ENCODE results near the gene CEP78.

CEP78 gene

DNA sequence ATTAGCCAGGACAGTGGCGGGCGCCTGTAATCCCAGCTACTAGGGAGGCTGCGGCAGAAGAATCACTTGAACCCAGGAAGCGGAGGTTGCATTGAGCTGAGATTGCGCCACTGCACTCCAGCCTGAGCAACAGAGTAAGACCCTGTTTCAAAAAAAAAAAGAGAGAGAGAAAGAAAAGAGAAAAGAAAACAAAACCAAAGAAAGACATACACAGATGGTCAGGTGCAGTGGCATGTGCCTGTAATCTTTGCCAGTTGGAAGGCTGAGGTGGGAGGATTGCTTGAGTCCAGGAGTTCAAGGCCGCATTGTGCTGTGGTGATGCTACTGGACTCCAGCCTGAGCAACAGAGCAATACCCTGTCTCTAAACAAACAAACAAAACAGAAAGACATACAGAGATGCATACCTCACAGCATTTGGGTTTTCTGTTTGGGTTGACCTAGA is 51.1 kb downstream of the CEP78 start:
- DNase-seq (ENCODE audit: low spot score), result no peak

GRCh38 chr9:78288214-78288892 is 52.5 kb downstream of the CEP78 start:
- no peak for DNase-seq (ENCODE audit: low spot score)

GRCh38 chr9:78289474-78289873 is 53.6 kb downstream of the CEP78 start:
- DNase-seq (ENCODE audit: low spot score), result no peak

GRCh38 chr9:78291240-78291925 is 55.5 kb downstream of the CEP78 start:
- DNase-seq (ENCODE audit: low spot score), result no peak

GRCh38 chr9:78292026-78292425 is 56.2 kb downstream of the CEP78 start:
- DNase-seq (ENCODE audit: low spot score), result no peak

GRCh38 chr9:78292716-78293497 is 57.0 kb downstream of the CEP78 start:
- DNase-seq (ENCODE audit: low spot score), result no peak

- no peak for DNase-seq (ENCODE audit: low spot score)
These were observed 58.7 kb downstream of the CEP78 start for GRCh38 chr9:78294290-78295176.

DNA sequence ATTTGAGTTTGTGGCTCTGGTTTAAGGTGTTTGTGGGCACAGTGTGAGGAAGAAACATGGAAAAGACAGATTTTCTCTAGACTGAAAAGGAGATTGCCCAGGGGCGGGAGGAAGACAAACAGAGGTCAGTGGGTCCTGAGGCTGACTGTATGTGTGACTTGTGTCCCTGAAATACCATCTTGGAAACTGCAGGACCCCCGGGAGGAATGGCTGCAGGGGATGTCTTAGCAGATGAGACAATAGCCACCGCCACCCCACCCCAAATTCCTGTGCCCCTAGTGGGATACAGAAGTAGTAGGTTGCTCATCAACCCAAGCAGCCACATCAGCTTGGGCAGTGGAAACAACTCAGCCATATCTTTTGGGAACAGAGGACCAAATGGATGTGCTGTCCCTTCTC is 59.3 kb downstream of the CEP78 start:
- no peak for DNase-seq (ENCODE audit: low spot score)

DNA sequence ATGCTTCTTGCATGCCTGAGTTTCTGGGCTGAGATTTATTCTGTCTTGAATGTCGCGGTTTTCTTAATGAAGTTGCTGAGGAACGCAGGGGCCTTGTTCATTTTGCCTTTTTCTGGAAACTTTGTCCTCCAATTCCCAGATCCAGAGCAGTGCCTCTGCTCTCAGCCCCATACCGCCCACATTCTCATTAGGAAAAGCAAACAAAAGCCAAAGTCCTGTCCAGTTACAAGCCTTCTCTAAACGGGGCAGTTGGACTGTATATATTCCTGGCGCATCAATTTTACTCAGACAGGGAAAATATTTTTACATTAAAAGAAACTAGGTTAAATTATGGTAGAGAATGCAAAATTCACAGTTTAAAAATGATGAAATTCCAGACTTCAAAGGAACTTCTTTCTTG is 59.9 kb downstream of the CEP78 start:
- no peak for DNase-seq (ENCODE audit: low spot score)

GRCh38 chr9:78296201-78296892 is 60.5 kb downstream of the CEP78 start:
- DNase-seq (ENCODE audit: low spot score), result peak; percentile 58

GRCh38 chr9:78296893-78297671 is 61.2 kb downstream of the CEP78 start, which contains the start of gene PSAT1:
TSS of gene PSAT1 (plus strand) at chr9:78297125. CDS start at chr9:78297211, 86 bp downstream.
- DNase-seq (ENCODE audit: low spot score), result peak; percentile 98

DNA sequence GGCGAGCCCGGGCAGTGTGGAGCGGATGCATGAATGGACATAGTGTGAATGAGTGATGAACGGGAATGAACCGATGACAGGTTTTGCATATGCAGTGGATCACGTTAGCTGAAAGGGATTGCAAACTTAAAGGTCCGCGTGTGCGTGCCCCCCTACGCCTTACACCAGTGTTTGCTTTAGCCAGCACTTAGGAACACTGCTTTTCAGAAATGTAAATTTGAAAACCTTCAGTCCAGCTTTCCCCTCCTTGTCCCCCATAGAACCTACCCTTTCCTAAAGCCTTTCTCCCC is 61.7 kb downstream of the CEP78 start:
- no peak for DNase-seq (ENCODE audit: low spot score)

- no peak for DNase-seq (ENCODE audit: low spot score)
These were observed 62.3 kb downstream of the CEP78 start for GRCh38 chr9:78298046-78298765.

GRCh38 chr9:78300209-78300608 is 64.3 kb downstream of the CEP78 start:
- DNase-seq (ENCODE audit: low spot score), result no peak

- no peak for DNase-seq (ENCODE audit: low spot score)
These were observed 65.6 kb downstream of the CEP78 start for GRCh38 chr9:78301466-78301865.

GRCh38 chr9:78303377-78304062 is 67.6 kb downstream of the CEP78 start:
- no peak for DNase-seq (ENCODE audit: low spot score)

- DNase-seq (ENCODE audit: low spot score), result no peak
These were observed 68.5 kb downstream of the CEP78 start for GRCh38 chr9:78304357-78304756.

GRCh38 chr9:78306222-78307076 is 70.6 kb downstream of the CEP78 start:
- no peak for DNase-seq (ENCODE audit: low spot score)
